HEK293 (cell line): Measurements from ENCODE around the gene SGMS1.

Source experiments
- CTCF ChIA-PET: fragments of 350-600 bp; formaldehyde crosslinking; extraction: SDS; loops from one replicate; lab custom pipeline; 2021; ENCODE audit warnings: antibody characterized with exemption; lab: Yijun Ruan, JAX
- POLR2A ChIA-PET: fragments of 300-600 bp; formaldehyde crosslinking; extraction: SDS; loops from one replicate; lab custom pipeline; 2020; ENCODE audit warnings: antibody characterized with exemption, inconsistent platforms; lab: Yijun Ruan, JAX
- H3K27ac ChIP-seq: fragments of 200-500 bp; sonication (Bioruptor generic); 2 replicates; pipeline ENCODE4 v1.5.1; 2014; ENCODE audit warnings: low read depth, low read length, control low read depth, inconsistent platforms; ENCODE audit errors: extremely low read depth
- H3K36me3 ChIP-seq, 2 experiments: fragments of 200-500 bp in 1 of 2; sonication (Bioruptor generic) in 1 of 2; 1 replicate in 1 of 2; 2 replicates in 1 of 2; pipeline ENCODE4 v1.5.1; 2014 to 2017; ENCODE audit warnings: inconsistent platforms in 2 of 2, low read length in 2 of 2; ENCODE audit not compliant: control insufficient read depth in 2 of 2, insufficient read depth in 1 of 2
- H3K4me1 ChIP-seq: fragments of 200-500 bp; sonication (Bioruptor generic); 2 replicates; pipeline ENCODE4 v1.5.1; 2014; ENCODE audit warnings: mild to moderate bottlenecking, low read length, inconsistent platforms; ENCODE audit not compliant: control insufficient read depth, insufficient read depth
- H3K4me3 ChIP-seq: 2 replicates; pipeline ENCODE4 v1.5.1; 2011; ENCODE audit warnings: low read depth, mild to moderate bottlenecking, control low read depth, low read length, moderate library complexity
- H3K9me3 ChIP-seq: fragments of 200-500 bp; sonication (Bioruptor generic); 2 replicates; pipeline ENCODE4 v1.5.1; 2014; ENCODE audit warnings: low read depth, low read length, inconsistent platforms; ENCODE audit not compliant: control insufficient read depth, insufficient read depth
- KLF7 ChIP-seq: fragments of 450-650 bp; formaldehyde crosslinking; IDR thresholded peaks from 2 replicates; pipeline ENCODE4 v1.5.1; 2016; ENCODE audit warnings: missing biosample characterization, missing genetic modification characterization, borderline replicate concordance
- PRDM1 ChIP-seq: fragments of 450-650 bp; formaldehyde crosslinking; IDR thresholded peaks from 2 replicates; pipeline ENCODE4; 2016; ENCODE audit warnings: missing biosample characterization, missing genetic modification characterization
- SETDB1 ChIP-seq: IDR thresholded peaks from one replicate; pipeline ENCODE4 v1.6.1; 2017; ENCODE audit warnings: mild to moderate bottlenecking, low read length, moderate library complexity, mixed read lengths; ENCODE audit not compliant: insufficient read length
- ZBTB7A ChIP-seq: fragments of 450-650 bp; formaldehyde crosslinking; IDR thresholded peaks from 2 replicates; pipeline ENCODE4 v1.5.1; 2016; ENCODE audit warnings: low read depth, missing biosample characterization, missing genetic modification characterization
- ZFHX2 ChIP-seq: fragments of 450-650 bp; formaldehyde crosslinking; conservative IDR thresholded peaks from 2 replicates; pipeline ENCODE4 v1.5.1; 2016; ENCODE audit warnings: missing biosample characterization, missing genetic modification characterization
- ZNF174 ChIP-seq: fragments of 450-650 bp; formaldehyde crosslinking; IDR thresholded peaks from 2 replicates; pipeline ENCODE4 v1.5.0; 2017; ENCODE audit warnings: missing biosample characterization, mild to moderate bottlenecking, missing genetic modification characterization
- ZNF292 ChIP-seq: fragments of 450-650 bp; formaldehyde crosslinking; IDR thresholded peaks from 2 replicates; pipeline ENCODE4 v1.5.1; 2016; ENCODE audit warnings: low read depth, missing biosample characterization, missing genetic modification characterization, borderline replicate concordance
- ZNF302 ChIP-seq: fragments of 450-650 bp; formaldehyde crosslinking; IDR thresholded peaks from 2 replicates; pipeline ENCODE4 v1.5.1; 2016; ENCODE audit warnings: missing biosample characterization, missing genetic modification characterization, low read depth
- ZNF473 ChIP-seq: fragments of 450-650 bp; formaldehyde crosslinking; IDR thresholded peaks from 2 replicates; pipeline ENCODE4 v1.5.1; 2017; ENCODE audit warnings: missing biosample characterization, missing genetic modification characterization
- ZNF549 ChIP-seq: fragments of 450-650 bp; IDR thresholded peaks from 2 replicates; pipeline ENCODE4 v1.5.1; 2018; ENCODE audit warnings: missing biosample characterization, missing genetic modification characterization, mild to moderate bottlenecking, inconsistent platforms, moderate library complexity
- ZNF621 ChIP-seq: fragments of 450-650 bp; formaldehyde crosslinking; IDR thresholded peaks from 2 replicates; pipeline ENCODE4 v1.5.1; 2017; ENCODE audit warnings: missing biosample characterization, missing genetic modification characterization
- ZNF658 ChIP-seq: fragments of 450-650 bp; formaldehyde crosslinking; IDR thresholded peaks from 2 replicates; pipeline ENCODE4; 2016; ENCODE audit warnings: missing biosample characterization, missing genetic modification characterization
- ZNF670 ChIP-seq: fragments of 450-650 bp; formaldehyde crosslinking; IDR thresholded peaks from 2 replicates; pipeline ENCODE4 v1.5.1; 2016; ENCODE audit warnings: missing biosample characterization, missing genetic modification characterization, low read depth
- ZNF76 ChIP-seq: fragments of 450-650 bp; formaldehyde crosslinking; IDR thresholded peaks from 2 replicates; pipeline ENCODE4; 2016; ENCODE audit warnings: low read depth, missing biosample characterization, missing genetic modification characterization, borderline replicate concordance
- ZSCAN23 ChIP-seq: fragments of 450-650 bp; formaldehyde crosslinking; IDR thresholded peaks from 2 replicates; pipeline ENCODE4 v1.5.1; 2016; ENCODE audit warnings: missing biosample characterization, missing genetic modification characterization
- TF ChIP-seq, protein P1 (sequence below): fragments of 450-650 bp; formaldehyde crosslinking; IDR thresholded peaks from 2 replicates; pipeline ENCODE4 v1.5.1; 2016; ENCODE audit warnings: missing biosample characterization, missing genetic modification characterization
- TF ChIP-seq, protein P2 (sequence below): fragments of 450-650 bp; formaldehyde crosslinking; IDR thresholded peaks from 2 replicates; pipeline ENCODE4 v1.5.1; 2017; ENCODE audit warnings: missing biosample characterization, missing genetic modification characterization
- TF ChIP-seq, protein P3 (sequence below): sonication (generic); formaldehyde crosslinking; IDR thresholded peaks from 2 replicates; pipeline ENCODE4 v1.8.1; 2022; ENCODE audit warnings: mild to moderate bottlenecking, moderate library complexity, missing genetic modification reagents
- TF ChIP-seq, protein P4 (sequence below): fragments of 450-650 bp; formaldehyde crosslinking; IDR thresholded peaks from 2 replicates; pipeline ENCODE4 v1.5.1; 2016; ENCODE audit warnings: missing biosample characterization, missing genetic modification characterization
- TF ChIP-seq, protein P5 (sequence below): fragments of 450-650 bp; formaldehyde crosslinking; conservative IDR thresholded peaks from 2 replicates; pipeline ENCODE4 v1.5.1; 2016; ENCODE audit warnings: low read depth, missing biosample characterization, missing genetic modification characterization

Gene SGMS1

DNA sequence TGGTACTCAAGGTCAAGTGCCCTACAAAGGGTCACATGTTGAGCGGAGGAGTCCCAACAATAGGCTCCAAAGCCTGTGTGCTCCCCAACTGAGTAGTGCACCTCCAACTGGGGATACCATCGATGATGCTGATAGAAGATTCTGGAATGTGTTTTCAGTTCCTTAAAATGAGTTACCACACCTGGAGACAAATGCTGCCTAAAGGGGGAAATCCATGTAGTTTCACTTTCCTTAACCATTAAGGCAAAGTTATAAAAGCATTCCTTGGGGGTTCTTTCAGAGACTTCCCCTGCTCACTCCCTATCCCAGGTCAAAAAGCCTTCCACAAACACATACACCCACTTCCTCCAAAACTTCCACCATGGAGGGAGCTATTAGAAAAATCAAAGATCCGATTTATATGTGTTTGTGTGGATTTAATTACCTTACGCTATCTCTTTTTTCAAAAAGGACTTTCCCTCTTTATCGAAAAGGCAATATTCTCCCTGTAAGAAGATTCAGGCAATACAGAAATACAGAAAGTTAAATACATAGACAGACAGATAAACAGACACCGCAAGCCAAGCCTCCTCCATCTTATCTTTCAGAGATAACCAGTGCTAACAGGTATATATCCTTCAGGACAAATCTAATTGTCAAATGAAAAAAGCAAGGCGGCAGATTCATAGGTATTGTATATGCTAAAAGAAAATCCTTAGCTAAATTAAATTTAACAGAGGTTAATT lies 236.6 kb downstream of the SGMS1 start:
- Histone ChIP-seq H3K36me3 (no peaks in the 10 kb centered on the region), H3K27ac (no peak overlapping the region), H3K9me3 (no peaks in the 10 kb centered on the region), H3K4me1 (no peaks in the 10 kb centered on the region; the same call in 1 of the 2 replicates), H3K4me3 (no peak overlapping the region)
- TF ChIP-seq PRDM1 (tag by site-specific recombination) (no peak), ZNF292 (no peak), KLF7 (tag by site-specific recombination) (no peak), ZSCAN23 (tag by site-specific recombination) (no peak), ZNF76 (tag by site-specific recombination) (no peak), ZNF302 (tag by site-specific recombination) (no peak), ZNF473 (no peak), SETDB1 (no peak), ZBTB7A (tag by site-specific recombination) (no peak), ZNF658 (tag by site-specific recombination) (no peak), ZNF621 (tag by site-specific recombination) (no peak), ZFHX2 (tag by site-specific recombination) (no peak), ZNF670 (tag by site-specific recombination) (no peak), ZNF174 (tag by site-specific recombination) (no peak), ZNF549 (tag by site-specific recombination) (no peak)
- TF ChIP-seq, protein P1, sequence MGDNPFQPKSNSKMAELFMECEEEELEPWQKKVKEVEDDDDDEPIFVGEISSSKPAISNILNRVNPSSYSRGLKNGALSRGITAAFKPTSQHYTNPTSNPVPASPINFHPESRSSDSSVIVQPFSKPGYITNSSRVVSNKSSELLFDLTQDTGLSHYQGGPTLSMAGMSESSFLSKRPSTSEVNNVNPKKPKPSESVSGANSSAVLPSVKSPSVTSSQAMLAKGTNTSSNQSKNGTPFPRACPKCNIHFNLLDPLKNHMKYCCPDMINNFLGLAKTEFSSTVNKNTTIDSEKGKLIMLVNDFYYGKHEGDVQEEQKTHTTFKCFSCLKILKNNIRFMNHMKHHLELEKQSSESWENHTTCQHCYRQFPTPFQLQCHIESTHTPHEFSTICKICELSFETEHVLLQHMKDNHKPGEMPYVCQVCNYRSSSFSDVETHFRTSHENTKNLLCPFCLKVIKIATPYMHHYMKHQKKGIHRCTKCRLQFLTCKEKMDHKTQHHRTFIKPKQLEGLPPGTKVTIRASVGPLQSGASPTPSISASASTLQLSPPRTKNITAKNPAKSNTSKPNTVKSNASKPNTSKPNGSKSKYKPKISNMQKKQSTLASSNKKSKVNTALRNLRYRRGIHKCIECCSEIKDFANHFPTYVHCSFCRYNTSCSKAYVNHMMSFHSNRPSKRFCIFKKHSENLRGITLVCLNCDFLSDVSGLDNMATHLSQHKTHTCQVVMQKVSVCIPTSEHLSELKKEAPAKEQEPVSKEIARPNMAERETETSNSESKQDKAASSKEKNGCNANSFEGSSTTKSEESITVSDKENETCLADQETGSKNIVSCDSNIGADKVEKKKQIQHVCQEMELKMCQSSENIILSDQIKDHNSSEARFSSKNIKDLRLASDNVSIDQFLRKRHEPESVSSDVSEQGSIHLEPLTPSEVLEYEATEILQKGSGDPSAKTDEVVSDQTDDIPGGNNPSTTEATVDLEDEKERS (tag by site-specific recombination) = no peak
- TF ChIP-seq, protein P2, sequence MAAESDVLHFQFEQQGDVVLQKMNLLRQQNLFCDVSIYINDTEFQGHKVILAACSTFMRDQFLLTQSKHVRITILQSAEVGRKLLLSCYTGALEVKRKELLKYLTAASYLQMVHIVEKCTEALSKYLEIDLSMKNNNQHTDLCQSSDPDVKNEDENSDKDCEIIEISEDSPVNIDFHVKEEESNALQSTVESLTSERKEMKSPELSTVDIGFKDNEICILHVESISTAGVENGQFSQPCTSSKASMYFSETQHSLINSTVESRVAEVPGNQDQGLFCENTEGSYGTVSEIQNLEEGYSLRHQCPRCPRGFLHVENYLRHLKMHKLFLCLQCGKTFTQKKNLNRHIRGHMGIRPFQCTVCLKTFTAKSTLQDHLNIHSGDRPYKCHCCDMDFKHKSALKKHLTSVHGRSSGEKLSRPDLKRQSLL = no peak
- TF ChIP-seq, protein P3, sequence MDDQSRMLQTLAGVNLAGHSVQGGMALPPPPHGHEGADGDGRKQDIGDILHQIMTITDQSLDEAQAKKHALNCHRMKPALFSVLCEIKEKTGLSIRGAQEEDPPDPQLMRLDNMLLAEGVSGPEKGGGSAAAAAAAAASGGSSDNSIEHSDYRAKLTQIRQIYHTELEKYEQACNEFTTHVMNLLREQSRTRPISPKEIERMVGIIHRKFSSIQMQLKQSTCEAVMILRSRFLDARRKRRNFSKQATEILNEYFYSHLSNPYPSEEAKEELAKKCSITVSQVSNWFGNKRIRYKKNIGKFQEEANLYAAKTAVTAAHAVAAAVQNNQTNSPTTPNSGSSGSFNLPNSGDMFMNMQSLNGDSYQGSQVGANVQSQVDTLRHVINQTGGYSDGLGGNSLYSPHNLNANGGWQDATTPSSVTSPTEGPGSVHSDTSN (CRISPR knock-in tag) = no peak
- TF ChIP-seq, protein P4, sequence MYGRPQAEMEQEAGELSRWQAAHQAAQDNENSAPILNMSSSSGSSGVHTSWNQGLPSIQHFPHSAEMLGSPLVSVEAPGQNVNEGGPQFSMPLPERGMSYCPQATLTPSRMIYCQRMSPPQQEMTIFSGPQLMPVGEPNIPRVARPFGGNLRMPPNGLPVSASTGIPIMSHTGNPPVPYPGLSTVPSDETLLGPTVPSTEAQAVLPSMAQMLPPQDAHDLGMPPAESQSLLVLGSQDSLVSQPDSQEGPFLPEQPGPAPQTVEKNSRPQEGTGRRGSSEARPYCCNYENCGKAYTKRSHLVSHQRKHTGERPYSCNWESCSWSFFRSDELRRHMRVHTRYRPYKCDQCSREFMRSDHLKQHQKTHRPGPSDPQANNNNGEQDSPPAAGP (tag by site-specific recombination) = no peak
- TF ChIP-seq, protein P5, sequence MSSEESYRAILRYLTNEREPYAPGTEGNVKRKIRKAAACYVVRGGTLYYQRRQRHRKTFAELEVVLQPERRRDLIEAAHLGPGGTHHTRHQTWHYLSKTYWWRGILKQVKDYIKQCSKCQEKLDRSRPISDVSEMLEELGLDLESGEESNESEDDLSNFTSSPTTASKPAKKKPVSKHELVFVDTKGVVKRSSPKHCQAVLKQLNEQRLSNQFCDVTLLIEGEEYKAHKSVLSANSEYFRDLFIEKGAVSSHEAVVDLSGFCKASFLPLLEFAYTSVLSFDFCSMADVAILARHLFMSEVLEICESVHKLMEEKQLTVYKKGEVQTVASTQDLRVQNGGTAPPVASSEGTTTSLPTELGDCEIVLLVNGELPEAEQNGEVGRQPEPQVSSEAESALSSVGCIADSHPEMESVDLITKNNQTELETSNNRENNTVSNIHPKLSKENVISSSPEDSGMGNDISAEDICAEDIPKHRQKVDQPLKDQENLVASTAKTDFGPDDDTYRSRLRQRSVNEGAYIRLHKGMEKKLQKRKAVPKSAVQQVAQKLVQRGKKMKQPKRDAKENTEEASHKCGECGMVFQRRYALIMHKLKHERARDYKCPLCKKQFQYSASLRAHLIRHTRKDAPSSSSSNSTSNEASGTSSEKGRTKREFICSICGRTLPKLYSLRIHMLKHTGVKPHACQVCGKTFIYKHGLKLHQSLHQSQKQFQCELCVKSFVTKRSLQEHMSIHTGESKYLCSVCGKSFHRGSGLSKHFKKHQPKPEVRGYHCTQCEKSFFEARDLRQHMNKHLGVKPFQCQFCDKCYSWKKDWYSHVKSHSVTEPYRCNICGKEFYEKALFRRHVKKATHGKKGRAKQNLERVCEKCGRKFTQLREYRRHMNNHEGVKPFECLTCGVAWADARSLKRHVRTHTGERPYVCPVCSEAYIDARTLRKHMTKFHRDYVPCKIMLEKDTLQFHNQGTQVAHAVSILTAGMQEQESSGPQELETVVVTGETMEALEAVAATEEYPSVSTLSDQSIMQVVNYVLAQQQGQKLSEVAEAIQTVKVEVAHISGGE (tag by site-specific recombination) = no peak
- CTCF ChIA-PET = interaction anchor here (1.6 kb wide), 1 partner anchor 19 kb away, joined by 5 read pairs; no protein-coding TSS in a partner anchor
- POLR2A ChIA-PET = no interaction called here
